GM12865 (cell line): ENCODE data around the gene UBQLN1.

Experiments
- DNase-seq: peaks from one replicate; pipeline ENCODE4 v3.0.0; 2010; ENCODE audit warnings: low read depth
- H3K4me3 ChIP-seq: 2 replicates; pipeline ENCODE4 v1.5.1; 2011; ENCODE audit warnings: mild to moderate bottlenecking, low read depth, low read length, control low read depth
- TF ChIP-seq, protein P1 (sequence below): IDR thresholded peaks from 2 replicates; pipeline ENCODE4 v1.5.1; 2011; ENCODE audit warnings: low read length, control low read depth, low read depth, inconsistent platforms; ENCODE audit not compliant: insufficient read depth; ENCODE audit errors: missing control alignments

UBQLN1 gene

DNA sequence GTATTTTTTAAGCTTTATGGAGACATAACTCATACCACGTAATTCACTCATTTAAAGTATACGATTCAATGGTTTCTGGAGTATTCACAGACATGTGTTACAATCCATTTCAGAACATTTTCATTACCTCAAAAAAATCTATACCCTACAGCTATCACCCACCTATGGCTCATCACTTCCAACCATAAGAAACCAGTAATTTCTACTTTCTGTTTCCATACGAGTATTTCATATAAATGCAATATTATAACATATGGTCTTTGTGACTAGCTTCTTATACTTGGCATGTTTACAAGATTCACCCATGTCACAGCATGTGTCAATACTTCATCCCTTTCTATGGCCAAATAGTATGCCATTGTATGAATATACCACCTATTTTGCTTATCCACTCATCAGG, 18.8 kb downstream of the UBQLN1 start:
- no peak for DNase-seq
- H3K4me3 ChIP-seq = no peak overlapping the region
- TF ChIP-seq, protein P1, sequence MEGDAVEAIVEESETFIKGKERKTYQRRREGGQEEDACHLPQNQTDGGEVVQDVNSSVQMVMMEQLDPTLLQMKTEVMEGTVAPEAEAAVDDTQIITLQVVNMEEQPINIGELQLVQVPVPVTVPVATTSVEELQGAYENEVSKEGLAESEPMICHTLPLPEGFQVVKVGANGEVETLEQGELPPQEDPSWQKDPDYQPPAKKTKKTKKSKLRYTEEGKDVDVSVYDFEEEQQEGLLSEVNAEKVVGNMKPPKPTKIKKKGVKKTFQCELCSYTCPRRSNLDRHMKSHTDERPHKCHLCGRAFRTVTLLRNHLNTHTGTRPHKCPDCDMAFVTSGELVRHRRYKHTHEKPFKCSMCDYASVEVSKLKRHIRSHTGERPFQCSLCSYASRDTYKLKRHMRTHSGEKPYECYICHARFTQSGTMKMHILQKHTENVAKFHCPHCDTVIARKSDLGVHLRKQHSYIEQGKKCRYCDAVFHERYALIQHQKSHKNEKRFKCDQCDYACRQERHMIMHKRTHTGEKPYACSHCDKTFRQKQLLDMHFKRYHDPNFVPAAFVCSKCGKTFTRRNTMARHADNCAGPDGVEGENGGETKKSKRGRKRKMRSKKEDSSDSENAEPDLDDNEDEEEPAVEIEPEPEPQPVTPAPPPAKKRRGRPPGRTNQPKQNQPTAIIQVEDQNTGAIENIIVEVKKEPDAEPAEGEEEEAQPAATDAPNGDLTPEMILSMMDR = no peak

DNA sequence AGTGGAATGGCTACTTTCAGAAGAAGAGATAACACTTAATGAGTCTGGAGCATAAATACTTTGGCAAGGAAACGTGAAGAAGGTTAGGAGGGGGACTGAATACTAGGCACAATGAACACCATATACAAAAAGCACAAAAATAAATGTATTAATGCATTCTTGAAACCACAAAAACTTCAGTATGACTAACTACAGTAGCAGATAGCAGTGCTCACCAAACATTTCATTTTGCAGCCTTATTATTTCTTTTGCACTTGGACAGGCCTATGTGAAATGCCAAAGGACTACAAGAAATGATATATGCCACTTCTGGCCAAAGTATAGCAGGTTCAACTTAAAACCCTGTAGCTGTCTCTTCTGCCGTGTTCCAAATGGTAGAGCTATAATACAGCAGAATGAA, 26.3 kb downstream of the UBQLN1 start:
- no peak overlapping the region for H3K4me3 ChIP-seq
- TF ChIP-seq, protein P1 = no peak
- no peak for DNase-seq

DNA sequence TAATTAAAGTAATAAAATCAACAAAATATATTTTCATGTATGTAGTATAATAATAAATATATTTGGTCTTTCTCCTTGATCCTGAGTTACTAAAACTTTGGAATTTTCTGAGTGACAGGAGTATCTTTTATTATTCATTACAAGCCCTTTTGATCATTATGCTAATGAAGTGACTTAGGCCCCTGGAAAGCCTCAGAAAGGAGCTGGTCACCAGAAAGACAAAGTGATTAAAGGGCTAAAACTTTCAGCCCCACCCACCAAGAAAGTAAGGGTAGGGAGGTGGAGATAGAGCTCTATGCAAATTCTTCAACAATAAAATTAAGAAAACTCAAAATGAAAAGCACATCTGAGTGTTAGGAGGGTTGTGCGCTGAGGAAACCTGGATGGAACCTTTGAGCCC, 27.5 kb downstream of the UBQLN1 start:
- DNase-seq = no peak
- TF ChIP-seq, protein P1 = no peak
- no peak overlapping the region for H3K4me3 ChIP-seq

DNA sequence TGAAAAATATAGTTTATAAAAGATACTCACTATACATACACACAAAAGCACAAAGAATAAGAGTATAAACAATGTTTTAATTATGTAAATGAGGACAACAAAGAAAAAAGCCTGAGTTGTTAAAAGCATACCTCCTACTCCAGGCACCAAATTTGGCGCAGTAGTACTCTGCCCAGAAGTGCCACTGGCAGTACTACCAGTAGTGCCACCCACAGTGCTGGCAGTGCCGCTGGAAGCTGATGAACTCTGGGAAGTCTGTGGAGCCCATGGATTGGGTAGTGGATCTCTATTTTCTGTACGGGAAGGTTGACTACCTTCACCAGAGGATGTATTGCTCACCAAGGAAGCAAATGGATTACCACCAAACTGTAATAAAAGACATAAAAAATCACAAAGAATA, 30.2 kb downstream of the UBQLN1 start:
- TF ChIP-seq, protein P1 = no peak
- no peak for DNase-seq
- H3K4me3 ChIP-seq = no peak overlapping the region

DNA sequence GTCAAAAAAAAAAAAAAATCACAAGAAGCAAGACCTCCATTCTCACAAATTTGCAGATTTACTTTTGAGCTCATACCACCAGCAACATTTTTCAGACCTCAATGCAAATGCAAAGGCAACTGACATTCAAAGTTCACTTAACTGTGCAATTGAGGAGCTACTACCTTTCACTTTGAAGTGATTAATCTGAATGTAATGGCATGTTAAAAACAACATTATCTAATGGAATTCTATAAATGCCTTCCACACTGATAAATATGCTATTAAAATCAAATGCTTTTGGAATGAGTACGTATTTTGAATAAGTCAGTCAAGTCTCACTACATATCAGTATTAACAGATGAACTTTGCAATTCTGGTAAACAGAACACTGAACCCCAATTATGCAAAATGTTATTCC, 32.3 kb downstream of the UBQLN1 start:
- DNase-seq = no peak
- TF ChIP-seq, protein P1 = no peak
- H3K4me3 ChIP-seq = no peak overlapping the region

DNA sequence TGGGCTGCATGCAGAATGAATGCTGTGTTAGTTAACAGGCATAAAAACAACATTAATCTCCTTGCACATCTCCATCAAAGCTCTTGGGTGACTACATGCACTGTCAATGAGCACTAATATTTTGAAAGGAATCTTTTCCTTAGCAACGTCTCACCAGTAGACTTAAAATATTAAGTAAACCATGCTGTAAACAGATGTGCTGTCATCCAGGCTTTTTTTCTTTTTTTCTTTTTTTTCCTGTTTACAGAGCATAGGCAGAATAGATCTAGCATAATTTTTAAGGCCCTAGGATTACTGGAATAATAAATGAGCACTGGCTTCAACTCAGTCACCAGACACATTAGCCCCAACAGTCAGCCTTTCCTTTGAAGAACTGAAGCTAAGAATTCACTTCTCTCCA, 36.3 kb downstream of the UBQLN1 start:
- no peak overlapping the region for H3K4me3 ChIP-seq
- TF ChIP-seq, protein P1 = no peak
- DNase-seq = no peak

DNA sequence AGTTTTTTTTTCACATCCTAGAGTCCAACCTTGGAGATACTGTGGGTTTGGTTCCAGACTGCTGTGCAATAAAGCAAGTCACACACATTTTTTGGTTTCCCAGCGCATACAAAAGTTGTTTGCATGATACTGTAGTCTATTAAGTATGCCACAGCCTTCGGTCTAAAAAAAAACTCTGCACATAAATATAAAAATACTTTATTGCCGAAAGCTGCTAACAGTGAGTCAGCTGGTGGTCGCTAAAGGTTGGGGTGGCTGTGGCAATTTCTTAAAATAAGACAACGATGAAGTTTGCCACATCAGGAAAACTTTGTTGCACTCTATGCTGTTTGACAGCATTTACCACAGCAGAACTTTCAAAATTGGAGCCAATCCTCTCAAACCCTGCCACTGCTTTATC, 37.4 kb downstream of the UBQLN1 start:
- no peak overlapping the region for H3K4me3 ChIP-seq
- TF ChIP-seq, protein P1 = no peak
- DNase-seq = no peak
